ENCODE results near the gene CACNB2. TPM values are rescaled to one million over a fixed set of nuclear protein-coding genes. Genes with fewer than 3 reads are reported as not detected.

CACNB2 gene
- total and polyA plus RNA-seq, 4 donors: 0.90 to 23.9 (median 3.7) TPM

DNA sequence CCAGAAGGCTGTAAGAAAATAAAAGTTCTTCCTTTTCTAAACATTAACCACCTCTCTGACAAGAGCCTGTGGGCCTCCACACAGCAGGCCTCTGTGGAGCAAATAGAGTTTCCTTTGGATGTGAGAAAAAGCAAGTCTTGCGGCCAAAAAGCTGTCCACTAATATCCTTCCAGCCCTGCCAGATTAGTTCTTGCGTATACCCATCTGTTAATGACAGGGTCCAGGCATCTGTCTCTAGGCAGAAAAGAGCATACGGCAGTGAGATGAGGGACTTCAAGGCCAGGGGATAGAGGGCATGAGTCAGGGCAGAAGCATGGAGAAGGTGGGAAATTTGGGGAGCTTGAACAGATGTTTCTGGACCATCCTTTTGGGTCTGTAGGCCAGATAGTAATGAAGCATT is 346.2 kb downstream of the CACNB2 start:
- peak overlapping the region in 1 of 2 donors; percentile 64 for H3K27ac ChIP-seq (ENCODE audit: low read depth in 1 of 2, low read length in 1 of 2)
- H3K9me3 ChIP-seq (ENCODE audit: control insufficient read depth in 4 of 4, insufficient read depth in 3 of 4, low read length in 3 of 4): no peaks in the 10 kb centered on the region
- H3K9ac ChIP-seq (ENCODE audit: insufficient read depth in 1 of 2, low read length in 2 of 2): no peak overlapping the region
- WGBS, 2 donors: 78 to 89% methylated on average over 3 of the region's 3 CpGs
- DNase-seq: peak; percentile 55 to 90 (median 78)
- TF ChIP-seq, protein P1, sequence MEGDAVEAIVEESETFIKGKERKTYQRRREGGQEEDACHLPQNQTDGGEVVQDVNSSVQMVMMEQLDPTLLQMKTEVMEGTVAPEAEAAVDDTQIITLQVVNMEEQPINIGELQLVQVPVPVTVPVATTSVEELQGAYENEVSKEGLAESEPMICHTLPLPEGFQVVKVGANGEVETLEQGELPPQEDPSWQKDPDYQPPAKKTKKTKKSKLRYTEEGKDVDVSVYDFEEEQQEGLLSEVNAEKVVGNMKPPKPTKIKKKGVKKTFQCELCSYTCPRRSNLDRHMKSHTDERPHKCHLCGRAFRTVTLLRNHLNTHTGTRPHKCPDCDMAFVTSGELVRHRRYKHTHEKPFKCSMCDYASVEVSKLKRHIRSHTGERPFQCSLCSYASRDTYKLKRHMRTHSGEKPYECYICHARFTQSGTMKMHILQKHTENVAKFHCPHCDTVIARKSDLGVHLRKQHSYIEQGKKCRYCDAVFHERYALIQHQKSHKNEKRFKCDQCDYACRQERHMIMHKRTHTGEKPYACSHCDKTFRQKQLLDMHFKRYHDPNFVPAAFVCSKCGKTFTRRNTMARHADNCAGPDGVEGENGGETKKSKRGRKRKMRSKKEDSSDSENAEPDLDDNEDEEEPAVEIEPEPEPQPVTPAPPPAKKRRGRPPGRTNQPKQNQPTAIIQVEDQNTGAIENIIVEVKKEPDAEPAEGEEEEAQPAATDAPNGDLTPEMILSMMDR (IDR thresholded peaks at IDR 0.05; ENCODE audit: control extremely low read depth, extremely low read depth): no peak
- no peaks in the 10 kb centered on the region for H3K27me3 ChIP-seq (ENCODE audit: control insufficient read depth in 3 of 3, insufficient read depth in 3 of 3, low read length in 2 of 3)
- no peak for ATAC-seq (ENCODE audit: insufficient read depth, low FRiP score)
- no peaks in the 10 kb centered on the region for H3K36me3 ChIP-seq (ENCODE audit: control insufficient read depth in 4 of 4, insufficient read depth in 4 of 4, low read length in 4 of 4)
- H3K4me3 ChIP-seq: no peak overlapping the region
- peaks cover 0 to 13% (median 7%) of the 10 kb centered on the region in 5 donors for H3K4me1 ChIP-seq (ENCODE audit: control insufficient read depth in 5 of 5, insufficient read depth in 5 of 5, low read length in 5 of 5)

DNA sequence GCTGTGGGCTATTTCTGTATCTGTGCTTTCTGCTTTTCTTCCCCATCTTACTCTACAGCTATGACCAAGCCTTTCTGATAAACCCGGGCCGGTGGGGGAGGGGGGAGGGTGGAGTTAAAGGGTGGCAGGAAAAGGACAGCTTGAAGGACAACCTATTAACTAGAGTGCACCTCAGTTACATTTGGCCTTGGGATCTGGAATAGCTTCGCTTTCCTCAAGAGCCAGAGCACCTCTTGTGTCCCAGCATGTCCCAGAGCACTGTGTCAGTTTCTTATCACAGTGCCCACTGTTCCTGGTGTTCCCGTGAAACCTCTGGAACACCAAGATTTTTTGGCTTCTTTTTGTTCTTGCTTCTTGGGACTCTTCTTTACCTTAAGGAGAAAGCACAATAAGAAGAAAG is 350.5 kb downstream of the CACNB2 start:
- ATAC-seq (ENCODE audit: insufficient read depth, low FRiP score) (no peak), DNase-seq (no peak)
- Histone ChIP-seq H3K9ac (ENCODE audit: insufficient read depth in 1 of 2, low read length in 2 of 2) (no peak overlapping the region), H3K9me3 (ENCODE audit: control insufficient read depth in 4 of 4, insufficient read depth in 3 of 4, low read length in 3 of 4) (no peaks in the 10 kb centered on the region), H3K27ac (ENCODE audit: low read depth in 1 of 2, low read length in 1 of 2) (peak overlapping the region in 1 of 2 donors; percentile 51), H3K27me3 (ENCODE audit: control insufficient read depth in 3 of 3, insufficient read depth in 3 of 3, low read length in 2 of 3) (no peaks in the 10 kb centered on the region), H3K36me3 (ENCODE audit: control insufficient read depth in 4 of 4, insufficient read depth in 4 of 4, low read length in 4 of 4) (no peaks in the 10 kb centered on the region), H3K4me1 (ENCODE audit: control insufficient read depth in 5 of 5, insufficient read depth in 5 of 5, low read length in 5 of 5) (peaks cover 0 to 10% (median 4%) of the 10 kb centered on the region in 5 donors), H3K4me3 (no peak overlapping the region)
- 92% methylated on average over 4 of the region's 4 CpGs for WGBS, 2 donors
- TF ChIP-seq, protein P1 (IDR thresholded peaks at IDR 0.05; ENCODE audit: control extremely low read depth, extremely low read depth): no peak

DNA sequence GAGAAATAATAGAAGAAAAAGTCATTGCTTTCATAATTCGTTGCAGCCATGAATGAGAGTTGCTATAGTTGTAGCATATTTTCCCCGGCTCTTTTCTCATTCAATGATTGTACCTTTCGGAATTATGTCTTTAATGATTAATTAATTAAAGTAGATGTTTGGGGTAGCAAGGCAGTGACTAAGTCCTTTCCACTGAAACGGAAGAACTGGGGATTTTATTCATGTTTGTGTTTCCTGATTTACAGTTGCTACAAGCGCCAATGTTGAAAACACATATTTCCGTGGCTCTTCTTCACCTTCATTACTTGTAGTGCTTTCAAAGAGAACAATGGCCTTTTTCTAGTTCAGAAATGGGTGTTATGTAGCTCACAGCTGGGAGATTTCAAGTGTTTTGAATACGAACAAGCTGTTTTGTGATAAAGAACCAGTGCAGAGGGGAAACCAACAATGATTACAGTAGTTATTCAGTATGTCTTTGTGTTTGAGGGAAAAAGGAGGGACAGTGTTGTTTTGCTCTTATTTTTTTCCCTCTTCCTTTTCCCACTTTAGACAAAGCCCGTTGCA is 357.7 kb downstream of the CACNB2 start:
- DNase-seq: peak in 2 of 3 donors; percentile 74 to 85
- Histone ChIP-seq H3K4me3 (no peak overlapping the region), H3K9ac (ENCODE audit: insufficient read depth in 1 of 2, low read length in 2 of 2) (peak overlapping the region in 1 of 2 donors; percentile 27), H3K4me1 (ENCODE audit: control insufficient read depth in 5 of 5, insufficient read depth in 5 of 5, low read length in 5 of 5) (peaks cover 0 to 15% (median 5%) of the 10 kb centered on the region in 5 donors), H3K27ac (ENCODE audit: low read depth in 1 of 2, low read length in 1 of 2) (peak overlapping the region in 1 of 2 donors; percentile 13), H3K27me3 (ENCODE audit: control insufficient read depth in 3 of 3, insufficient read depth in 3 of 3, low read length in 2 of 3) (no peaks in the 10 kb centered on the region), H3K9me3 (ENCODE audit: control insufficient read depth in 4 of 4, insufficient read depth in 3 of 4, low read length in 3 of 4) (no peaks in the 10 kb centered on the region), H3K36me3 (ENCODE audit: control insufficient read depth in 4 of 4, insufficient read depth in 4 of 4, low read length in 4 of 4) (peaks cover 0 to 7% (median 0%) of the 10 kb centered on the region in 4 donors)
- no peak for ATAC-seq (ENCODE audit: insufficient read depth, low FRiP score)
- WGBS, 2 donors: 72 to 84% methylated on average over 8 of the region's 8 CpGs
- TF ChIP-seq, protein P1 (IDR thresholded peaks at IDR 0.05; ENCODE audit: control extremely low read depth, extremely low read depth): no peak

DNA sequence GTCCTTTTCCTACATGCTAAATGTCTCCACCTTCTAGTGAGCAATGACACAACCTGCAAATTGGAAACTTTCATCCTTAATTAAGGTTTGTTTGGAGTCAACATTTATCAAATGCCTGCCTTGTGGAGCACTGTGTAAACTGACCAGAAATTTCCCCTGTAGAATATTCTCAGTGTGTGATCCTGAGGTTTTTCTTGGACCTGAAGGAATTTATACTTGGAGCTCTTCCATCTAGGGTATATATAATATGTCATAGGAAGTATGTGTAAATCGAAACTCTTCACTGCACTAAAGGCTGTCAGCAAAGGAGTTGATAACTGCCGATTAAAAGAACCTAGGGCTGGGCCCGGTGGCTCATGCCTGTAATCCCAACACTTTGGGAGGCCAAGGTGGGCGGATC is 358.8 kb downstream of the CACNB2 start:
- no peak for DNase-seq
- no peak for ATAC-seq (ENCODE audit: insufficient read depth, low FRiP score)
- no peak overlapping the region for H3K4me3 ChIP-seq

More for the DNA sequence above, 358.8 kb downstream of the CACNB2 start:
- WGBS, 2 donors: 82 to 83% methylated on average over 4 of the region's 4 CpGs
- TF ChIP-seq, protein P1 (IDR thresholded peaks at IDR 0.05; ENCODE audit: control extremely low read depth, extremely low read depth): no peak
- Histone ChIP-seq H3K9me3 (ENCODE audit: control insufficient read depth in 4 of 4, insufficient read depth in 3 of 4, low read length in 3 of 4) (no peaks in the 10 kb centered on the region), H3K27me3 (ENCODE audit: control insufficient read depth in 3 of 3, insufficient read depth in 3 of 3, low read length in 2 of 3) (no peaks in the 10 kb centered on the region), H3K9ac (ENCODE audit: insufficient read depth in 1 of 2, low read length in 2 of 2) (no peak overlapping the region), H3K4me1 (ENCODE audit: control insufficient read depth in 5 of 5, insufficient read depth in 5 of 5, low read length in 5 of 5) (peaks cover 0 to 15% (median 5%) of the 10 kb centered on the region in 5 donors), H3K36me3 (ENCODE audit: control insufficient read depth in 4 of 4, insufficient read depth in 4 of 4, low read length in 4 of 4) (peaks cover 0 to 7% (median 0%) of the 10 kb centered on the region in 4 donors), H3K27ac (ENCODE audit: low read depth in 1 of 2, low read length in 1 of 2) (peak overlapping the region in 1 of 2 donors; percentile 22)

All from lung (tissue), 12 donors.